Limb (tissue), 2 donors: Measurements from ENCODE around the gene UBP1.
"Not testable (repeated sequence)": the region's sequence is repeated elsewhere in the genome, so short reads cannot be mapped to it uniquely, and the experiment has no call there.

ENCODE experiments used
- DNase-seq, 2 donors: peaks; one replicate each; pipeline ENCODE4 v3.0.0-alpha.2; 2016; ENCODE audit errors: extremely low spot score in 2 of 2

The UBP1 gene

GRCh38 chr3:33440328-33441224 is at the start of gene UBP1:
Gene UBP1, minus strand, starts transcription at chr3:33440405. Its CDS starts 557 bp downstream, at chr3:33439848.
- peak; percentile 98 to 100 for DNase-seq

- DNase-seq, result no peak
These were observed 48.5 kb upstream of the UBP1 start for GRCh38 chr3:33488683-33489082.

- DNase-seq, result no peak
These were observed 48.0 kb upstream of the UBP1 start for GRCh38 chr3:33488246-33488645.

- peak in 1 of 2 donors; percentile 16 for DNase-seq
These were observed 41.9 kb upstream of the UBP1 start for GRCh38 chr3:33482111-33482521.

- DNase-seq, result no peak
These were observed 34.7 kb upstream of the UBP1 start for GRCh38 chr3:33474896-33475295.

- no peak for DNase-seq
These were observed 33.6 kb upstream of the UBP1 start for GRCh38 chr3:33473813-33474212.

GRCh38 chr3:33467786-33468185 is 27.6 kb upstream of the UBP1 start:
- no peak for DNase-seq

GRCh38 chr3:33461097-33461496 is 20.9 kb upstream of the UBP1 start:
- no peak for DNase-seq

- DNase-seq, result not testable (repeated sequence)
These were observed 19.4 kb upstream of the UBP1 start for GRCh38 chr3:33459577-33459976.

- DNase-seq, result no peak
These were observed 18.2 kb upstream of the UBP1 start for GRCh38 chr3:33458446-33458845.

GRCh38 chr3:33456756-33457155 is 16.6 kb upstream of the UBP1 start:
- no peak for DNase-seq

GRCh38 chr3:33453331-33453761 is 13.1 kb upstream of the UBP1 start:
- DNase-seq, result no peak

- DNase-seq, result not testable (repeated sequence)
These were observed 11.8 kb upstream of the UBP1 start for GRCh38 chr3:33451994-33452393.

GRCh38 chr3:33447958-33448357 is 7.8 kb upstream of the UBP1 start:
- no peak for DNase-seq

GRCh38 chr3:33447256-33447625 is 7.0 kb upstream of the UBP1 start:
- not testable (repeated sequence) for DNase-seq

GRCh38 chr3:33442190-33442589 is 2.0 kb upstream of the UBP1 start:
- DNase-seq, result no peak

- no peak for DNase-seq
These were observed 1.2 kb upstream of the UBP1 start for GRCh38 chr3:33441225-33441976.

- peak in 1 of 2 donors; percentile 72 for DNase-seq
These were observed 468 bp downstream of the UBP1 start for GRCh38 chr3:33439546-33440327.

- peak in 1 of 2 donors; percentile 8 for DNase-seq
These were observed 1.2 kb downstream of the UBP1 start for GRCh38 chr3:33438881-33439545.

- peak in 1 of 2 donors; percentile 24 for DNase-seq
These were observed 1.9 kb downstream of the UBP1 start for GRCh38 chr3:33438284-33438668.
